Measurements from ENCODE around the gene OBSCN. TPM values are rescaled to one million over a fixed set of nuclear protein-coding genes. Genes with fewer than 3 reads are reported as not detected.

OBSCN gene
- total RNA-seq, 1 experiment from 2014 or later: 10.5 TPM

DNA sequence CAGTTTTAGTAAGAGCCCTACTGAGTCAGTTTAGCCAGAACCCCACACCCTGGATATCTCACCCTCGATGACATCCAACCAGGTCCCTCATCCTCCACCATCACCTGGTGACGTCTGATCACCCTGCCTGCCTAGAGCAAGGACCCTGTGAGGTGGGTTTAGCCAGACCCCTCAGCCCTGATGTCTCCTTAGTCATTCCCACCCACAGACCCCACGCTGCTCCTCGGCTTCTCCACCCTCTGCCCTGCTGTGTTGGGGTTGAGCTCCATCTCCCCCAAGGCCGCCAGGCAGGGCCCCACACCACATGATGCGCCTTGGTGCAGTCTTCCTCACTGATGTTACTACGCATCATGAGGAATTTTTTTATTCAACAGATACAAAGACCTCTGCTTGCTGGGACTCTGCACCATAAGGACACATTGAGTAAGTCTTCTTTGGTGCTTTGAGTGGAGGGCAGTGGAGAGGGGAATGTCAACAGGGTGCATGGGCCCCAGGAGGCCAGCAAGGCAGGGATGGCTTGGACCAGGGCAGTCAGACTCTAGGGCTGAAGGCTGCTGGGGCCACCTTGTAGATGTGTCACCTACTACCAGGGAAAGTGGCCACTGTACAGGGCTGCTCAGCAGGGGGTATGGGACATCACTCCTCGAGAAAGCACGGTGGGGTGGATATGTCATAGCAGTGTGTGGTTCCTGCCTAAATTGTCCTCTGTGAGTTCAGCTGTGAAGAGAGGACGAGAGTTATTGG is 43.9 kb upstream of the OBSCN start:
- TF ChIP-seq, protein P1, sequence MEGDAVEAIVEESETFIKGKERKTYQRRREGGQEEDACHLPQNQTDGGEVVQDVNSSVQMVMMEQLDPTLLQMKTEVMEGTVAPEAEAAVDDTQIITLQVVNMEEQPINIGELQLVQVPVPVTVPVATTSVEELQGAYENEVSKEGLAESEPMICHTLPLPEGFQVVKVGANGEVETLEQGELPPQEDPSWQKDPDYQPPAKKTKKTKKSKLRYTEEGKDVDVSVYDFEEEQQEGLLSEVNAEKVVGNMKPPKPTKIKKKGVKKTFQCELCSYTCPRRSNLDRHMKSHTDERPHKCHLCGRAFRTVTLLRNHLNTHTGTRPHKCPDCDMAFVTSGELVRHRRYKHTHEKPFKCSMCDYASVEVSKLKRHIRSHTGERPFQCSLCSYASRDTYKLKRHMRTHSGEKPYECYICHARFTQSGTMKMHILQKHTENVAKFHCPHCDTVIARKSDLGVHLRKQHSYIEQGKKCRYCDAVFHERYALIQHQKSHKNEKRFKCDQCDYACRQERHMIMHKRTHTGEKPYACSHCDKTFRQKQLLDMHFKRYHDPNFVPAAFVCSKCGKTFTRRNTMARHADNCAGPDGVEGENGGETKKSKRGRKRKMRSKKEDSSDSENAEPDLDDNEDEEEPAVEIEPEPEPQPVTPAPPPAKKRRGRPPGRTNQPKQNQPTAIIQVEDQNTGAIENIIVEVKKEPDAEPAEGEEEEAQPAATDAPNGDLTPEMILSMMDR (IDR thresholded peaks at IDR 0.05): no peak
- TF ChIP-seq POLR2AphosphoS5 (IDR thresholded peaks at IDR 0.05; ENCODE audit: low read depth, low read length): no peak
- no peak for TF ChIP-seq SIN3A (IDR thresholded peaks at IDR 0.05; ENCODE audit: borderline replicate concordance, insufficient read depth, low read depth, low read length)
- TF ChIP-seq REST (IDR thresholded peaks at IDR 0.05; ENCODE audit: insufficient read depth in 1 of 2, low read depth in 2 of 2, low read length in 1 of 2): no peak
- TF ChIP-seq TCF7L2 (IDR thresholded peaks at IDR 0.05; ENCODE audit: low read depth, low read length): no peak

GRCh38 chr1:228164561-228165371 is 43.1 kb upstream of the OBSCN start:
- POLR2A ChIA-PET: no interaction called here
- intact Hi-C loops (cut with micrococcal nuclease; ENCODE audit: unreplicated experiment): no loop called here
- H3K27ac ChIP-seq (ENCODE audit: low read length): peak overlapping the region; percentile 93
- H3K27me3 ChIP-seq (ENCODE audit: control insufficient read depth, insufficient read depth, low read length): no peaks in the 10 kb centered on the region
- in situ Hi-C loops (cut with HindIII; ENCODE audit: low pct_unique_long_range_greater_than_20kb, low sequenced_read_pairs): no loop called here
- peaks cover 13% of the 10 kb centered on the region for H3K4me1 ChIP-seq (ENCODE audit: control insufficient read depth, insufficient read depth, low read length)
- CTCF ChIA-PET: interaction anchor here (0.5 to 0.7 kb wide), 3 partner anchors 25 to 1744 kb away, joined by 3 read pairs; partner anchors contain the start of gene GUK1
- ATAC-seq: peak; percentile 2
- TF ChIP-seq TCF7L2 (IDR thresholded peaks at IDR 0.05; ENCODE audit: low read depth, low read length) (no peak), REST (IDR thresholded peaks at IDR 0.05; ENCODE audit: insufficient read depth in 1 of 2, low read depth in 2 of 2, low read length in 1 of 2) (no peak), POLR2AphosphoS5 (IDR thresholded peaks at IDR 0.05; ENCODE audit: low read depth, low read length) (no peak), SIN3A (IDR thresholded peaks at IDR 0.05; ENCODE audit: borderline replicate concordance, insufficient read depth, low read depth, low read length) (no peak)
- TF ChIP-seq, protein P1 (IDR thresholded peaks at IDR 0.05): no peak
- no peaks in the 10 kb centered on the region for H3K9me3 ChIP-seq (ENCODE audit: control insufficient read depth, insufficient read depth, low read depth, low read length)
- H3K4me3 ChIP-seq (ENCODE audit: low read depth in 2 of 2, low read length in 2 of 2): peak overlapping the region; percentile 52 to 83
- TSS peak; percentile 92 for BruUV-seq (replicated peaks)
- no peaks in the 10 kb centered on the region for H3K36me3 ChIP-seq (ENCODE audit: control insufficient read depth, insufficient read depth, low read length)
- DNase-seq (ENCODE audit: low read depth, low spot score): no peak

More for the DNA sequence above, 43.9 kb upstream of the OBSCN start:
- Histone ChIP-seq H3K27me3 (ENCODE audit: control insufficient read depth, insufficient read depth, low read length) (no peaks in the 10 kb centered on the region), H3K36me3 (ENCODE audit: control insufficient read depth, insufficient read depth, low read length) (no peaks in the 10 kb centered on the region), H3K4me3 (ENCODE audit: low read depth in 2 of 2, low read length in 2 of 2) (no peak overlapping the region), H3K4me1 (ENCODE audit: control insufficient read depth, insufficient read depth, low read length) (peaks cover 13% of the 10 kb centered on the region), H3K27ac (ENCODE audit: low read length) (no peak overlapping the region), H3K9me3 (ENCODE audit: control insufficient read depth, insufficient read depth, low read depth, low read length) (no peaks in the 10 kb centered on the region)
- intact Hi-C loops (cut with micrococcal nuclease; ENCODE audit: unreplicated experiment): no loop called here
- in situ Hi-C loops (cut with HindIII; ENCODE audit: low pct_unique_long_range_greater_than_20kb, low sequenced_read_pairs): no loop called here
- BruUV-seq (replicated peaks): no TSS peak
- ChIA-PET CTCF (no interaction called here), POLR2A (no interaction called here)
- ATAC-seq (no peak), DNase-seq (ENCODE audit: low read depth, low spot score) (no peak)
